T-helper 17 cell (primary cell): ENCODE results near the gene HOXA4. TPM values are rescaled to one million over a fixed set of nuclear protein-coding genes. Genes with fewer than 3 reads are reported as not detected.
A peak's percentile ranks its signal among the peaks of the same experiment; 100 is the strongest.

ENCODE experiments used
- ATAC-seq: fragments of 150-1000 bp; cut with Tn5 transposase; 2 replicates; pipeline ENCODE4 v1.10.0; 2021; ENCODE audit warnings: mild to moderate bottlenecking, moderate library complexity
- DNase-seq, 3 donors: peaks; one replicate each; pipeline versions ENCODE4 v3.0.0 to v3.0.0-alpha.2; 2020 to 2021
- H3K9me3 ChIP-seq: one replicate; pipeline ENCODE4 v1.7.0; 2013; ENCODE audit warnings: low read length, mild to moderate bottlenecking; ENCODE audit not compliant: control insufficient read depth, poor library complexity, severe bottlenecking
- H3K27ac Mint-ChIP-seq: one replicate; pipeline ENCODE4 v1.8.0; 2022; ENCODE audit warnings: mild to moderate bottlenecking, moderate library complexity, mixed read lengths
- H3K27me3 Mint-ChIP-seq: one replicate; pipeline ENCODE4 v1.8.0; 2022; ENCODE audit warnings: mixed read lengths
- H3K36me3 Mint-ChIP-seq: one replicate; pipeline ENCODE4 v1.8.0; 2022; ENCODE audit warnings: low read depth, mixed read lengths
- H3K4me1 Mint-ChIP-seq: one replicate; pipeline ENCODE4 v1.8.0; 2022; ENCODE audit warnings: mild to moderate bottlenecking, mixed read lengths
- H3K4me3 Mint-ChIP-seq: one replicate; pipeline ENCODE4 v1.8.0; 2022; ENCODE audit warnings: mild to moderate bottlenecking, moderate library complexity, mixed read lengths
- total RNA-seq, 4 donors: library from RNA in 2 of 4; stranded (reverse) in 2 of 4; gene quantifications; one replicate each; pipeline ENCODE4 v1.2.3 and lab custom pipeline; 2022 to 2026

The HOXA4 gene
- total RNA-seq, 2 donors from 2014 or later, result 0.26 TPM; not detected in 1

DNA sequence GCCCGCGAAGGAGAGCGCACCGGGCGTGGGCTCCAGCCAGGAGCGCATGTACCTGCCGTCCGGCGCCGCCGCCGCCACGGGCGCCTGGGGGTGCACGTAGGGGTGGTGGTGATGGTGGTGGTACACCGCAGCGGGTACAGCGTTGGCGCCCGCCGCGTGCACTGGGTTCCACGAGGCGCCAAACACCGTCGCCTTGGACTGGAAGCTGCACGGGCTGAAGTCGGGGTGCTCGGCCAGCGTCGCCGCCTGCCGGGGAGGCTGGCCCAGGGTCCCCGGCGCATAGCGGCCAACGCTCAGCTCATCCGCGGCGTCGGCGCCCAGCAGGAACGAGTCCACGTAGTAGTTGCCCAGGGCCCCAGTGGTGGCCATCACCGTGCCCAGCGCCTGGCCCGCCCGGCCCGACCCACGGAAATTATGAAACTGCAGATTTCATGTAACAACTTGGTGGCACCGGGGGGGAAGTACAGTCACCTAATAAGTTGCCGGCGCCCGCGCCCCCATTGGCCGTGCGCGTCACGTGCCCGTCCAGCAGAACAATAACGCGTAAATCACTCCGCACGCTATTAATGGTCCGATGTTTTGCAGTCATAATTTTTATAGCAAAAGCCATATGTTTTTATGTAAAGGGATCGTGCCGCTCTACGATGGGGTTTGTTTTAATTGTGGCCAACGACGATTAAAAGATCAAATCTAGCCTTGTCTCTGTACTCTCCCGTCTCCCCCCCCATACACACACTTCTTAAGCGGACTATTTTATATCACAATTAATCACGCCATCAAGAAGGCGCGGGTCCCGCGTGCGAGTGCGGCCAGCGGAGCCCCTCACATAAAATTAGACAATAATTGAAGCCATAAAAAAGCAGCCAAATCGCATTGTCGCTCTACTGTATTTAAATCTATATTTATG, 34.8 kb upstream of the HOXA4 start, which contains the start of gene HOXA9:
Gene HOXA9 (minus strand): TSS at position 449 of the 907 bp plus-strand sequence. CDS start 80 bp downstream, at position 369.
- peaks cover 2% of the 10 kb centered on the region for H3K36me3 Mint-ChIP-seq

DNA sequence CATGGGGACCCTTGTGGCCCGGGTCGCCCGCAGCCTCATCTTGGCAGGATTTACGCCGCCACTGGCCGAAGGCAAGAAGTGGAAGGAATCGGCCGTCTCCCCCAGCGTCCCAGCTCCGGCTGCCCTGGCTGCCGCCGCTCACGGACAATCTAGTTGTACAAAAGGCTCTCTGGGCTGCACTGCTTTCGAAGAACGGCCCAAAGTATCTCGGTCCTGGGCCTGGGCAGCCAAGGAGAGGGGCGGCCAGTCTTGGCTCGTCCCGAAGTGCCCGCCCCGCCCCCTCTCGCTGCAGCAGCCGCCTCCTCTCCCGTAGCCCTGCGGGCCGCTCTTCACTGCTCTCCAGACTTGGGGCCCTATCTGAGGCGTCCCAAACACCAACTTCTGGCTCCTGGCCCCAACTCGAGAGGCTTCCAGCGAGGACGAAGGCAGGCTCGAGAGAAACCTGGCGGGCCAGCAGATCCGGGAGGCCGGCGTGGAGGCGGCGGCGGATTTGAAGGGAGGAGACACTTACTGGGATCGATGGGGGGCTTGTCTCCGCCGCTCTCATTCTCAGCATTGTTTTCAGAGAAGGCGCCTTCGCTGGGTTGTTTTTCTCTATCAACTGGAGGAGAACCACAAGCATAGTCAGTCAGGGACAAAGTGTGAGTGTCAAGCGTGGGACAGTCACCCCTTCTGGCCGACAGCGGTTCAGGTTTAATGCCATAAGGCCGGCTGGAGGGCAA, 34.0 kb upstream of the HOXA4 start:
- H3K36me3 Mint-ChIP-seq, result peaks cover 5% of the 10 kb centered on the region
- DNase-seq (no peak), ATAC-seq (no peak)
- H3K4me1 Mint-ChIP-seq, result peaks cover 17% of the 10 kb centered on the region
- H3K27ac Mint-ChIP-seq, result peak overlapping the region; percentile 86
- H3K27me3 Mint-ChIP-seq, result peaks cover 76% of the 10 kb centered on the region
- peak overlapping the region; percentile 85 for H3K4me3 Mint-ChIP-seq
- no peaks in the 10 kb centered on the region for H3K9me3 ChIP-seq

More for the DNA sequence above, 34.8 kb upstream of the HOXA4 start, which contains the start of gene HOXA9:
- H3K4me3 Mint-ChIP-seq, result peak within 1 kb of the TSS; percentile 85
- H3K27me3 Mint-ChIP-seq, result peaks cover 71% of the 10 kb centered on the region
- no peaks in the 10 kb centered on the region for H3K9me3 ChIP-seq
- DNase-seq (no peak), ATAC-seq (no peak)
- H3K27ac Mint-ChIP-seq, result peak within 1 kb of the TSS; percentile 93
- peaks cover 16% of the 10 kb centered on the region for H3K4me1 Mint-ChIP-seq

DNA sequence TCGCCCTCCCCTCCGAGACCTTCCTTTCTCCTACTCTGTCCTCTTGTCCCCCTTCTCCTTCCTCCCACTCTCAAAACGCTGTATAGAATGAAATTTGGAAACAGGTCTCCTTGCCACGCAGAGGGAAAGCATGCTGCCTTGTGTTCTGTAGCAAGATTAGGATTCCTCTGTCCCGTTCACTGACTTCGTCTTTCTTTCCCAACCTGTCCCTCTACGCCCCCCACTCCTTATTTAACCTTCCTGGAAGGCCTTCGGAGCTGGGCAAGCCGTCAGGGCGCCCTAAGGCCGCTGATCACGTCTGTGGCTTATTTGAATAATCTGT, 33.4 kb upstream of the HOXA4 start:
- DNase-seq, result no peak
- Mint-ChIP-seq H3K27ac (peak overlapping the region; percentile 86), H3K27me3 (peaks cover 79% of the 10 kb centered on the region), H3K4me3 (peak overlapping the region; percentile 64), H3K36me3 (peaks cover 5% of the 10 kb centered on the region), H3K4me1 (peaks cover 17% of the 10 kb centered on the region)
- no peaks in the 10 kb centered on the region for H3K9me3 ChIP-seq
- ATAC-seq, result no peak

DNA sequence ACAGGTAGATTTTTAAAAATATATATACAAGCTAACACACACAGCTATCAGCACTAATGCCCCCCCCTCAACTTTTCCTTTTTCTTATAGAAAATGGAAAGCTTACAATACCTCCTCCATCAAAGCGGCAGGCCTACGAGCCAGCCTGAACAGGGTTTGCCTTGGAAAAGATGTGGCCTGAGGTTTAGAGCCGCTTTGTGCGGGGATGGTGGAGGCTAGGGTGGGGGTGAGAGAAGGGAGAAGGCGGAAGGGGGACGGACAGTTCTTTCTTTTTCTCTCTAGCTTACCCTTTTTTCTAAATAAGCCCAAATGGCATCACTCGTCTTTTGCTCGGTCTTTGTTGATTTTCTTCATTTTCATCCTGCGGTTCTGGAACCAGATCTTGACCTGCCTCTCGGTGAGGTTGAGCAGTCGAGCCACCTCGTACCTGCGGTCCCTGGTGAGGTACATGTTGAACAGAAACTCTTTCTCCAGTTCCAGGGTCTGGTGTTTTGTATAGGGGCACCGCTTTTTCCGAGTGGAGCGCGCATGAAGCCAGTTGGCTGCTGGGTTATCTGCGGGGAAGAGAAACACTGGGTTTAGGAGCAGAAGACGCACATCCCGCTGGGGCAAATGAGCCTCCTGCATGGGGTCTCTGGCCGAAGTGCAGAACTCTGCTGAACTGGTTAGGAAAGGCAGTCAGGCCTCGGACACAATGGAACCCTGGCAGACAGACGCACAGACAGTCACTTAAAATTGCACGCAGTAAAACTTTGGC, 32.9 kb upstream of the HOXA4 start:
- H3K27me3 Mint-ChIP-seq, result peaks cover 79% of the 10 kb centered on the region
- peak overlapping the region; percentile 64 for H3K4me3 Mint-ChIP-seq
- peaks cover 15% of the 10 kb centered on the region for H3K4me1 Mint-ChIP-seq
- H3K9me3 ChIP-seq, result no peaks in the 10 kb centered on the region
- DNase-seq, result no peak
- ATAC-seq, result no peak
- H3K36me3 Mint-ChIP-seq, result peaks cover 5% of the 10 kb centered on the region
- H3K27ac Mint-ChIP-seq, result peak overlapping the region; percentile 86

- no peaks in the 10 kb centered on the region for H3K9me3 ChIP-seq
- no peak for DNase-seq
- Mint-ChIP-seq H3K27ac (no peak overlapping the region), H3K4me1 (peaks cover 21% of the 10 kb centered on the region), H3K27me3 (peaks cover 79% of the 10 kb centered on the region), H3K4me3 (no peak overlapping the region), H3K36me3 (peaks cover 8% of the 10 kb centered on the region)
- ATAC-seq, result no peak
These were observed 32.2 kb upstream of the HOXA4 start for GRCh38 chr7:27162561-27163287.

DNA sequence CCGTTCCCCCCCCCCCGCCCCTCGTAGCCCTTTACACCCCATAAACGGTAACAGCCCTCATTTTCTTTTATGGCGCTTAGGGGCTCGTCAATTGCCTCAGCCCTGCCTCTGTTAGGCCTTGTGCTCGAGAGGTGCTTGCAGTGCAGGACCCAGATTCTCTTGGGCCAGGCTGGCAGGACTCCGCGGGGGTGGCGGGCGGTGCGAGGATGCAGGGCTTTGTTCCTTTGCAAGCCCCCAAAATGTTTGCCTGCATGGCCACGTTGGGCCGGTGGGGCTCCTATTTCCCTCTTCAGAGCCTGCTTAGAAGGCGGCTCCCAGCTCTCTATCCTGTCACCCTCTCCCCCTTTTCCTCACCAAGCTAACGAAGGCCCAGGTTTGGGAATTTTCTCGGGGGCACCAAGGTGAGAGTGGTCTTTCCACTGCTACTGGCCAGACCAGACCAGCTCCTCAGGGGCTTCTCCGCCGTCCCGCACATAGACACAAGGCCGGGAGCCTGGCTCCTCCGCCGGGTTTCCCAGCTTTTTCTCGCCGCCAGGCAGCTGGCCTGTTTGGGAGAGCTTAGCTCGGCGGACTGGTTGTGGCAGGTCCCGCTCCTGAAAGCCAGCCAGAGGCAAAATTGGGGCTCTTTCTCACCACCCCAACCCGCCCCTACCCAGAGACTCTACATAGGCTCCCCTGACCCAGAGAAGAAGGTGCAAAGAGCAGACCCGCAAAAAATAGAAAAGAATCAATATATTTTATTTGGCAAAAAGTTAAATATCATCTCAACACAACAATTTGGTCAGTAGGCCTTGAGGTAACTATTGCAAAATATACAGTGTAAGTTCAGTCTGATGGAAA, 31.4 kb upstream of the HOXA4 start:
- Mint-ChIP-seq H3K27ac (no peak overlapping the region), H3K4me3 (peak overlapping the region; percentile 19), H3K36me3 (peaks cover 7% of the 10 kb centered on the region), H3K27me3 (peaks cover 79% of the 10 kb centered on the region), H3K4me1 (peaks cover 21% of the 10 kb centered on the region)
- DNase-seq, result no peak
- H3K9me3 ChIP-seq, result no peaks in the 10 kb centered on the region
- no peak for ATAC-seq

GRCh38 chr7:27161214-27161720, 30.7 kb upstream of the HOXA4 start:
- no peak for DNase-seq
- peaks cover 21% of the 10 kb centered on the region for H3K4me1 Mint-ChIP-seq
- H3K9me3 ChIP-seq, result no peaks in the 10 kb centered on the region
- no peak for ATAC-seq
- H3K36me3 Mint-ChIP-seq, result peaks cover 7% of the 10 kb centered on the region
- peak overlapping the region; percentile 74 for H3K27ac Mint-ChIP-seq
- peak overlapping the region; percentile 83 for H3K4me3 Mint-ChIP-seq
- peaks cover 79% of the 10 kb centered on the region for H3K27me3 Mint-ChIP-seq

GRCh38 chr7:27160546-27161213, 30.1 kb upstream of the HOXA4 start:
- no peaks in the 10 kb centered on the region for H3K9me3 ChIP-seq
- peak; percentile 76 to 83 (median 78) for DNase-seq
- Mint-ChIP-seq H3K36me3 (peaks cover 7% of the 10 kb centered on the region), H3K27me3 (peaks cover 80% of the 10 kb centered on the region), H3K4me3 (peak overlapping the region; percentile 83), H3K4me1 (peaks cover 21% of the 10 kb centered on the region), H3K27ac (peak overlapping the region; percentile 78)
- ATAC-seq, result peak; percentile 85

GRCh38 chr7:27160145-27160545, 29.6 kb upstream of the HOXA4 start:
- Mint-ChIP-seq H3K27me3 (peaks cover 82% of the 10 kb centered on the region), H3K36me3 (peaks cover 7% of the 10 kb centered on the region), H3K4me3 (peak overlapping the region; percentile 73), H3K27ac (peak overlapping the region; percentile 78), H3K4me1 (peaks cover 24% of the 10 kb centered on the region)
- DNase-seq (no peak), ATAC-seq (peak; percentile 21)
- no peaks in the 10 kb centered on the region for H3K9me3 ChIP-seq

- no peak for DNase-seq
- no peaks in the 10 kb centered on the region for H3K9me3 ChIP-seq
- Mint-ChIP-seq H3K27ac (peak overlapping the region; percentile 78), H3K27me3 (peaks cover 85% of the 10 kb centered on the region), H3K4me3 (peak overlapping the region; percentile 73), H3K4me1 (peaks cover 29% of the 10 kb centered on the region), H3K36me3 (peaks cover 10% of the 10 kb centered on the region)
- no peak for ATAC-seq
These were observed 28.9 kb upstream of the HOXA4 start for GRCh38 chr7:27159266-27160144.
